SK-N-SH (cell line): ENCODE results near the gene METRNL. TPM values are rescaled to one million over a fixed set of nuclear protein-coding genes. Genes with fewer than 3 reads are reported as not detected.

Experiments
- CTCF ChIA-PET: fragments of 300-600, 350-600 bp; formaldehyde crosslinking; extraction: SDS; loops from one replicate; lab custom pipeline; 2021; lab: Yijun Ruan, JAX
- POLR2A ChIA-PET: fragments of 350-600 bp; sonication (Branson Sonifier 250); formaldehyde crosslinking; extraction: SDS; loops from one replicate; lab custom pipeline; 2020; ENCODE audit warnings: antibody characterized with exemption, inconsistent platforms; lab: Yijun Ruan, JAX
- DNase-seq: peaks from one replicate; pipeline ENCODE4 v3.0.0; 2012
- H2AFZ ChIP-seq: fragments of 200-600 bp; sonication (generic); 2 replicates; pipeline ENCODE4 v1.8.1; 2016; ENCODE audit warnings: antibody characterized with exemption, mild to moderate bottlenecking, low read depth
- H3F3A ChIP-seq: fragments of 200-600 bp; sonication (generic); replicated peaks from 2 replicates; pipeline ENCODE3; 2016; ENCODE audit warnings: antibody characterized with exemption, mild to moderate bottlenecking; ENCODE audit not compliant: insufficient read depth
- H3K27ac ChIP-seq, 2 experiments: fragments of 200-500 bp in 1 of 2; fragments of 200-600 bp in 1 of 2; sonication (Bioruptor generic) in 1 of 2; sonication (generic), shearing (Covaris generic) in 1 of 2; 2 replicates each; pipeline versions ENCODE4 v1.5.1 to v1.6.1; 2014 to 2016; ENCODE audit warnings: low read depth in 2 of 2, inconsistent platforms in 1 of 2, low read length in 1 of 2, mild to moderate bottlenecking in 1 of 2, mixed read lengths in 1 of 2
- H3K27me3 ChIP-seq: fragments of 200-600 bp; sonication (generic), shearing (Covaris generic); 2 replicates; pipeline ENCODE4 v1.6.1; 2016; ENCODE audit warnings: mixed run types; ENCODE audit not compliant: insufficient read depth
- H3K36me3 ChIP-seq, 2 experiments: fragments of 200-500 bp in 1 of 2; fragments of 200-600 bp in 1 of 2; sonication (Bioruptor generic) in 1 of 2; sonication (generic) in 1 of 2; replicated peaks in 1 of 2; 2 replicates each; pipeline versions ENCODE3 to v1.5.1; 2014 to 2016; ENCODE audit warnings: low read length in 1 of 2, mild to moderate bottlenecking in 1 of 2; ENCODE audit not compliant: insufficient read depth in 2 of 2, control insufficient read depth in 1 of 2
- H3K4me1 ChIP-seq, 2 experiments: fragments of 200-500 bp in 1 of 2; fragments of 200-600 bp in 1 of 2; sonication (Bioruptor generic) in 1 of 2; sonication (generic), shearing (Covaris generic) in 1 of 2; 2 replicates each; pipeline versions ENCODE4 v1.5.1 to v1.6.1; 2014 to 2016; ENCODE audit warnings: low read depth in 1 of 2, low read length in 1 of 2, mixed run types in 1 of 2; ENCODE audit not compliant: insufficient read depth in 2 of 2, control insufficient read depth in 1 of 2
- H3K4me2 ChIP-seq: fragments of 200-600 bp; sonication (generic), shearing (Covaris generic); 2 replicates; pipeline ENCODE4 v1.6.1; 2017; ENCODE audit warnings: mixed run types
- H3K4me3 ChIP-seq, 2 experiments: fragments of 200-500 bp in 1 of 2; fragments of 200-600 bp in 1 of 2; sonication (Bioruptor generic) in 1 of 2; sonication (generic), shearing (Covaris generic) in 1 of 2; 2 replicates each; pipeline versions ENCODE4 v1.5.1 to v1.8.1; 2014 to 2016; ENCODE audit warnings: low read depth in 2 of 2, inconsistent platforms in 1 of 2, low read length in 1 of 2, mild to moderate bottlenecking in 1 of 2, mixed read lengths in 1 of 2, moderate library complexity in 1 of 2
- H3K79me2 ChIP-seq: fragments of 200-600 bp; sonication (generic); 2 replicates; pipeline ENCODE4 v1.8.1; 2017; ENCODE audit warnings: mild to moderate bottlenecking; ENCODE audit not compliant: insufficient read depth
- H3K9ac ChIP-seq: fragments of 200-600 bp; sonication (generic); 2 replicates; pipeline ENCODE4 v1.6.1; 2017; ENCODE audit warnings: mixed run types
- H3K9me2 ChIP-seq: fragments of 200-600 bp; sonication (generic); 2 replicates; pipeline ENCODE4 v1.6.1; 2017; ENCODE audit warnings: mixed run types
- H3K9me3 ChIP-seq: fragments of 200-600 bp; sonication (generic); 2 replicates; pipeline ENCODE4 v1.6.1; 2017; ENCODE audit warnings: mixed run types, mild to moderate bottlenecking, moderate library complexity
- H4K20me1 ChIP-seq: fragments of 200-600 bp; sonication (generic); 2 replicates; pipeline ENCODE4 v1.6.1; 2017; ENCODE audit warnings: mild to moderate bottlenecking, mixed run types; ENCODE audit not compliant: insufficient read depth
- CHD2 ChIP-seq: fragments of 150-350 bp; IDR thresholded peaks from 2 replicates; pipeline ENCODE4 v1.6.1; 2018; ENCODE audit warnings: low read length; ENCODE audit not compliant: partially characterized antibody
- EZH2phosphoT487 ChIP-seq: fragments of 200-600 bp; sonication (generic); IDR thresholded peaks from 2 replicates; pipeline ENCODE4 v1.6.1; 2017; ENCODE audit warnings: low read depth, mixed run types, mild to moderate bottlenecking, antibody characterized with exemption, moderate library complexity, borderline replicate concordance
- FOXJ3 ChIP-seq: sonication (generic); formaldehyde crosslinking; IDR thresholded peaks from 2 replicates; pipeline ENCODE4 v1.5.1; 2020; ENCODE audit warnings: mild to moderate bottlenecking, missing genetic modification reagents
- GATA2 ChIP-seq: sonication (generic); formaldehyde crosslinking; IDR thresholded peaks from 2 replicates; pipeline ENCODE4 v1.5.0; 2020; ENCODE audit warnings: mild to moderate bottlenecking, missing genetic modification reagents
- MXI1 ChIP-seq: IDR thresholded peaks from 2 replicates; pipeline ENCODE4 v1.6.1; 2012; ENCODE audit warnings: mild to moderate bottlenecking, low read depth, low read length, improper control_type of control experiment
- NFIC ChIP-seq: IDR thresholded peaks from 2 replicates; pipeline ENCODE4 v1.4.0; 2012; ENCODE audit warnings: borderline replicate concordance
- NRF1 ChIP-seq: IDR thresholded peaks from 2 replicates; pipeline ENCODE4 v1.6.1; 2012; ENCODE audit warnings: low read depth, mild to moderate bottlenecking, low read length
- POLR2AphosphoS5 ChIP-seq: IDR thresholded peaks from 2 replicates; pipeline ENCODE4 v1.6.1; 2012; ENCODE audit warnings: low read depth, low read length
- RCOR1 ChIP-seq: fragments of 150-350 bp; IDR thresholded peaks from 2 replicates; pipeline ENCODE4 v1.6.1; 2017; ENCODE audit warnings: antibody characterized with exemption, low read length
- RFX5 ChIP-seq: IDR thresholded peaks from 2 replicates; pipeline ENCODE4 v1.6.1; 2012; ENCODE audit warnings: mild to moderate bottlenecking, improper control_type of control experiment, low read length
- TEAD4 ChIP-seq: IDR thresholded peaks from 2 replicates; pipeline ENCODE4 v1.4.0; 2012; ENCODE audit warnings: mild to moderate bottlenecking, borderline replicate concordance; ENCODE audit not compliant: insufficient read depth
- WGBS: methylation state at CpG from one replicate; pipeline ENCODE4 v1.1.6; 2017; ENCODE audit warnings: low lambda C conversion rate; 5-methylcytosine and 5-hydroxymethylcytosine counted together
- polyA plus RNA-seq, 3 experiments: library from polyadenylated mRNA; depleted of rRNA; stranded (reverse); fragments of >200 nt; gene quantifications; 2 replicates each; pipeline ENCODE4 v1.2.3, GENCODE V29; 2012
- TF ChIP-seq, protein P1 (sequence below): IDR thresholded peaks from 2 replicates; pipeline ENCODE4 v1.4.0; 2012; ENCODE audit warnings: low read depth, borderline replicate concordance
- TF ChIP-seq, protein P2 (sequence below): IDR thresholded peaks from 2 replicates; pipeline ENCODE4 v1.4.0; 2012; ENCODE audit warnings: low read depth, borderline replicate concordance

Gene METRNL
- polyA plus RNA-seq, 1 of the 3 experiments (the other 2 are of a cell fraction): 75.5 TPM

DNA sequence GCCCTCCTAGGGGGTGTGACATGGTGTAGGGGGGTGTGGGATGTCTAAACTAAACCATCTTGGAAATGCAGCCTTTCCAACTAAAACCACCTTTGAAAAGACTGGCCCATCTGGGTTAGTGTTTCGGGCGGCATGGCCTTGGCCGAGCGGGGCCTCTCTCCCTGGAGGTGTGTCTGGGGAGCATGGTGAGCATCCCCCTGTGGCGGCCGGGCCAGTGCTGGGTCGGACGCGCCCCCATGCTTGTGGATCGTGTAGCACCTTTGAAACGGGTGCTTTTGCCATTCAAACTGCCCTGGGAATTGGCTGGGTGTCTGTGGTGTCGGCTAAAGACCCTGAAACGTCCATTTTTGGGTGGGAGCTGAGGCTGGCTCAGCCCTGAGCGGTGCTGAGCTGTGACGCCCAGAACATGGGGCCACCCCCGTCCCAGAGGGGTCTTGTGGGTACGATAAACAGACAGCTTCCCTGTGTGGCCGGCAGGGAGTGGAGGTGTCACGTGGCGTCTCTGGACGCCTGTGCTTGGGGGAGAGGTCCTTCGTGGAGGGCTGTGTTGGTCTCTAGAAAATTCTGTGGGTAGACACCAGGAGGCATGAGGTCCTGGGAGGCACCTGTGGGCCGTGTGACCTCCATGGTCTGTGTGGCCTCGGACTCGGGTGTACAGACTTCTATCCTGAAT, 6.3 kb downstream of the METRNL start:
- DNase-seq: no peak
- Histone ChIP-seq H3F3A (peaks cover 30% of the 10 kb centered on the region), H3K27me3 (no peaks in the 10 kb centered on the region), H3K9me2 (no peaks in the 10 kb centered on the region), H3K4me1 (peaks cover 31 to 35% of the 10 kb centered on the region in 2 experiments), H3K9ac (no peak overlapping the region), H3K4me3 (no peak overlapping the region), H3K27ac (peak overlapping the region in 1 of 2 experiments; percentile 93; a peak in 1 of 4 replicates), H2AFZ (no peak overlapping the region), H3K4me2 (peak overlapping the region; percentile 97), H4K20me1 (peaks cover 86% of the 10 kb centered on the region), H3K79me2 (peaks cover 87% of the 10 kb centered on the region), H3K36me3 (peaks cover 13 to 23% of the 10 kb centered on the region in 2 experiments), H3K9me3 (no peaks in the 10 kb centered on the region)
- TF ChIP-seq TEAD4: no peak
- TF ChIP-seq, protein P1, sequence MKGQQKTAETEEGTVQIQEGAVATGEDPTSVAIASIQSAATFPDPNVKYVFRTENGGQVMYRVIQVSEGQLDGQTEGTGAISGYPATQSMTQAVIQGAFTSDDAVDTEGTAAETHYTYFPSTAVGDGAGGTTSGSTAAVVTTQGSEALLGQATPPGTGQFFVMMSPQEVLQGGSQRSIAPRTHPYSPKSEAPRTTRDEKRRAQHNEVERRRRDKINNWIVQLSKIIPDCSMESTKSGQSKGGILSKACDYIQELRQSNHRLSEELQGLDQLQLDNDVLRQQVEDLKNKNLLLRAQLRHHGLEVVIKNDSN: no peak
- TF ChIP-seq NFIC: no peak
- POLR2A ChIA-PET: no interaction called here
- CTCF ChIA-PET: no interaction called here
- WGBS: 94% methylated on average over 21 of the region's 25 CpGs

DNA sequence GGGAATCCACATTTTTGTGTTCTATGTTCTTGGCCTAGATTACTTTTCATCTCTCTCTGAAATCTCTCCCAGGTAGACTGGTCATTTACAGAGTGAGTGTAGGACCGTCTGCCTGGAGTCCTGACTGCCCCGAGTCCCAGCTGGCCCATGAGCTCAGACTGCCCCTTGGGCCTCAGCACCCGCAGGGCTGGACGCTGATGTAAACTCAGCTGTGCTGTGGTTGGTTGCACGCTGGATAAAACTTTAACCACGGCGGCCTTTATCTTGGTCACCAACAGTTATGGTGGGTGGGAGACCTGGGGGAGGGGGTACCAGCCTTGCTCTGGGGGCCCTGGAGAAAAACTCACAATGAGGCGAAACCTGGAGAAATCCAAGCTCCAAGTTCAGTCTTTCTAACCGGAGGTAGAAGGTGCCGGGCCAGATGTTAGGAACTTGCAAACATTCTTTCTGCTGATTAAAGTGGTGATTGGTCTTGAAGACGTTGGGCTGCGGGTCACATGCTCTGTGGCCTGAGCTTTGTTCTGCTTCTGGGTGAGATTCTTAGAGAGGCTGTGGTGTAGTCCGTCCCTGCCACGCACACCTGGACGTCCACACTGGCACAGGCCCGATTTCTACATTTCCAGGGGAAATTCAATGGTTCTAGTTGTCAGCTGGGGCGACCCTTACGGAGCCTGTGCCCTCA, 6.9 kb downstream of the METRNL start:
- Histone ChIP-seq H3K4me1 (peaks cover 29 to 30% of the 10 kb centered on the region in 2 experiments), H3K27ac (peak overlapping the region in 1 of 2 experiments; percentile 93; a peak in 1 of 4 replicates), H4K20me1 (peaks cover 90% of the 10 kb centered on the region), H3K4me3 (no peak overlapping the region), H3K4me2 (no peak overlapping the region), H3K9me2 (no peaks in the 10 kb centered on the region), H3K9me3 (no peaks in the 10 kb centered on the region), H2AFZ (no peak overlapping the region), H3F3A (peaks cover 30% of the 10 kb centered on the region), H3K36me3 (peaks cover 13 to 29% of the 10 kb centered on the region in 2 experiments), H3K79me2 (peaks cover 87% of the 10 kb centered on the region), H3K27me3 (no peaks in the 10 kb centered on the region), H3K9ac (no peak overlapping the region)
- WGBS: 91% methylated on average over 18 of the region's 18 CpGs
- TF ChIP-seq POLR2AphosphoS5: no peak
- TF ChIP-seq CHD2: no peak
- TF ChIP-seq, protein P2, sequence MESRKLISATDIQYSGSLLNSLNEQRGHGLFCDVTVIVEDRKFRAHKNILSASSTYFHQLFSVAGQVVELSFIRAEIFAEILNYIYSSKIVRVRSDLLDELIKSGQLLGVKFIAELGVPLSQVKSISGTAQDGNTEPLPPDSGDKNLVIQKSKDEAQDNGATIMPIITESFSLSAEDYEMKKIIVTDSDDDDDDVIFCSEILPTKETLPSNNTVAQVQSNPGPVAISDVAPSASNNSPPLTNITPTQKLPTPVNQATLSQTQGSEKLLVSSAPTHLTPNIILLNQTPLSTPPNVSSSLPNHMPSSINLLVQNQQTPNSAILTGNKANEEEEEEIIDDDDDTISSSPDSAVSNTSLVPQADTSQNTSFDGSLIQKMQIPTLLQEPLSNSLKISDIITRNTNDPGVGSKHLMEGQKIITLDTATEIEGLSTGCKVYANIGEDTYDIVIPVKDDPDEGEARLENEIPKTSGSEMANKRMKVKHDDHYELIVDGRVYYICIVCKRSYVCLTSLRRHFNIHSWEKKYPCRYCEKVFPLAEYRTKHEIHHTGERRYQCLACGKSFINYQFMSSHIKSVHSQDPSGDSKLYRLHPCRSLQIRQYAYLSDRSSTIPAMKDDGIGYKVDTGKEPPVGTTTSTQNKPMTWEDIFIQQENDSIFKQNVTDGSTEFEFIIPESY: no peak
- TF ChIP-seq NFIC: no peak
- TF ChIP-seq GATA2: no peak
- no peak for TF ChIP-seq NRF1
- TF ChIP-seq EZH2phosphoT487: no peak
- TF ChIP-seq MXI1: no peak
- no peak for TF ChIP-seq RCOR1
- no peak for TF ChIP-seq FOXJ3 (CRISPR knock-in tag)
- no peak for TF ChIP-seq RFX5
- ChIA-PET POLR2A (no interaction called here), CTCF (no interaction called here)
- no peak for DNase-seq
